A549 (cell line): ENCODE results near the gene MAML3.

ENCODE experiments used
- CEBPB ChIP-seq, 2 experiments: fragments of >200 bp in 1 of 2; sonication (Bioruptor Twin) in 1 of 2; formaldehyde crosslinking in 1 of 2; IDR thresholded peaks; 2 replicates each; pipeline ENCODE4 v1.6.1; 2012 to 2016
- EP300 ChIP-seq, 2 experiments: fragments of >200 bp; sonication (Bioruptor Twin); formaldehyde crosslinking; IDR thresholded peaks; 2 replicates in 1 of 2; 3 replicates in 1 of 2; pipeline ENCODE4 v1.6.1; 2016 to 2017
- ESRRA ChIP-seq: fragments of 150-350 bp; IDR thresholded peaks from 2 replicates; pipeline ENCODE4 v1.6.1; 2014; ENCODE audit warnings: mild to moderate bottlenecking, low read length, borderline replicate concordance
- FOXS1 ChIP-seq: fragments of 250-450 bp; sonication (Bioruptor Pico); IDR thresholded peaks from 2 replicates; pipeline ENCODE4 v1.5.0; 2020; ENCODE audit warnings: mild to moderate bottlenecking, moderate library complexity
- MYC ChIP-seq: IDR thresholded peaks from 2 replicates; pipeline ENCODE4 v1.6.1; 2012; ENCODE audit warnings: mild to moderate bottlenecking, inconsistent platforms, low read length, improper control_type of control experiment, borderline replicate concordance
- NFE2L2 ChIP-seq: fragments of 150-350 bp; conservative IDR thresholded peaks from 2 replicates; pipeline ENCODE4 v1.6.1; 2014; ENCODE audit warnings: low read length
- PBX3 ChIP-seq: IDR thresholded peaks from 2 replicates; pipeline ENCODE4 v1.6.1; 2012
- POLR2A ChIP-seq: IDR thresholded peaks from 2 replicates; pipeline ENCODE4 v1.6.1; 2012; ENCODE audit warnings: mild to moderate bottlenecking, low read length
- RAD21 ChIP-seq, 2 experiments: fragments of >200 bp in 1 of 2; sonication (Bioruptor Twin) in 1 of 2; formaldehyde crosslinking in 1 of 2; IDR thresholded peaks in 1 of 2; conservative IDR thresholded peaks in 1 of 2; 2 replicates in 1 of 2; 3 replicates in 1 of 2; pipeline ENCODE4 v1.6.1; 2012 to 2018; ENCODE audit warnings: inconsistent platforms in 1 of 2
- SMC3 ChIP-seq: fragments of >200 bp; sonication (Bioruptor Twin); formaldehyde crosslinking; IDR thresholded peaks from 3 replicates; pipeline ENCODE4 v1.6.1; 2018; ENCODE audit warnings: inconsistent platforms
- ZC3H11A ChIP-seq: fragments of 450-650 bp; IDR thresholded peaks from 2 replicates; pipeline ENCODE4 v1.6.1; 2014; ENCODE audit warnings: antibody characterized with exemption, mild to moderate bottlenecking
- ZSCAN20 ChIP-seq: fragments of 250-450 bp; sonication (Bioruptor Pico); IDR thresholded peaks from 2 replicates; pipeline ENCODE4 v1.8.0; 2022; ENCODE audit warnings: mild to moderate bottlenecking, moderate library complexity
- TF ChIP-seq, protein P1 (sequence below): fragments of >200 bp; sonication (Bioruptor Twin); formaldehyde crosslinking; IDR thresholded peaks from 3 replicates; pipeline ENCODE4 v1.5.1; 2016
- TF ChIP-seq, protein P2 (sequence below): IDR thresholded peaks from 2 replicates; pipeline ENCODE4 v1.6.1; 2012

DNA sequence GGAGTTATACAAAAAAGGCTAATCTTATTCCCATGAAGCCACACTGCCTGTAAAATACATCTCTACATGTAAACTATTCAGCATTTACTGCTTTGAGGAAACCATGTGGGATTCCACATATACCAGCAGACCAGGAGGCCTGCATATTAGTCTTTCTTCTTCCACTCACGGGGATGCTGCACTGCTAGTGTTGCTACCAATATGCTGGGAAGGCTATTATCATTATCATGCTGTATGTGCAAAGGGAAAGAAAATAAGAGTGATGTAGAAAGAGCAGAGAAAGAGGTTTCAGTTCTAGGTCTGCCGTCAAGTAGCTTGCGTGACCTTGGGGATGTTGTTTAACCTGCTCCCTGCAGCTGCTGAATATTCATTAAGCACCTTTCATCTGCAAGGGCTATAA, 427.4 kb downstream of the MAML3 start:
- TF ChIP-seq, protein P1, sequence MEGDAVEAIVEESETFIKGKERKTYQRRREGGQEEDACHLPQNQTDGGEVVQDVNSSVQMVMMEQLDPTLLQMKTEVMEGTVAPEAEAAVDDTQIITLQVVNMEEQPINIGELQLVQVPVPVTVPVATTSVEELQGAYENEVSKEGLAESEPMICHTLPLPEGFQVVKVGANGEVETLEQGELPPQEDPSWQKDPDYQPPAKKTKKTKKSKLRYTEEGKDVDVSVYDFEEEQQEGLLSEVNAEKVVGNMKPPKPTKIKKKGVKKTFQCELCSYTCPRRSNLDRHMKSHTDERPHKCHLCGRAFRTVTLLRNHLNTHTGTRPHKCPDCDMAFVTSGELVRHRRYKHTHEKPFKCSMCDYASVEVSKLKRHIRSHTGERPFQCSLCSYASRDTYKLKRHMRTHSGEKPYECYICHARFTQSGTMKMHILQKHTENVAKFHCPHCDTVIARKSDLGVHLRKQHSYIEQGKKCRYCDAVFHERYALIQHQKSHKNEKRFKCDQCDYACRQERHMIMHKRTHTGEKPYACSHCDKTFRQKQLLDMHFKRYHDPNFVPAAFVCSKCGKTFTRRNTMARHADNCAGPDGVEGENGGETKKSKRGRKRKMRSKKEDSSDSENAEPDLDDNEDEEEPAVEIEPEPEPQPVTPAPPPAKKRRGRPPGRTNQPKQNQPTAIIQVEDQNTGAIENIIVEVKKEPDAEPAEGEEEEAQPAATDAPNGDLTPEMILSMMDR = no peak
- TF ChIP-seq MYC = no peak
- TF ChIP-seq ESRRA = no peak
- TF ChIP-seq, protein P2, sequence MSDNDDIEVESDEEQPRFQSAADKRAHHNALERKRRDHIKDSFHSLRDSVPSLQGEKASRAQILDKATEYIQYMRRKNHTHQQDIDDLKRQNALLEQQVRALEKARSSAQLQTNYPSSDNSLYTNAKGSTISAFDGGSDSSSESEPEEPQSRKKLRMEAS = no peak
- TF ChIP-seq POLR2A = no peak
- TF ChIP-seq RAD21 (conservative IDR thresholded peaks at IDR 0.05 in 1 of 2, IDR thresholded peaks at IDR 0.05 in 1 of 2) = no peak
- TF ChIP-seq ZSCAN20 (CRISPR knock-in tag) = no peak
- TF ChIP-seq ZC3H11A = no peak
- no peak for TF ChIP-seq FOXS1 (CRISPR knock-in tag)
- no peak for TF ChIP-seq SMC3
- no peak for TF ChIP-seq EP300 (IDR thresholded peaks at IDR 0.05)
- no peak for TF ChIP-seq NFE2L2
- TF ChIP-seq CEBPB (IDR thresholded peaks at IDR 0.05) = no peak
- TF ChIP-seq PBX3 = no peak
